A549 (cell line): ENCODE measurements around the gene FAM107B. TPM values are rescaled to one million over a fixed set of nuclear protein-coding genes. Genes with fewer than 3 reads are reported as not detected.
A peak's percentile ranks its signal among the peaks of the same experiment; 100 is the strongest.

Source experiments
- ATAC-seq, 2 experiments: fragments of 200-7000 bp in 1 of 2; fragments of >200 bp in 1 of 2; cut with Nextera tagmentation in 1 of 2; cut with Tn5 transposase in 1 of 2; 3 replicates each; pipeline versions ENCODE4 v1.8.0 to v1.9.1; 2018 to 2020; ENCODE audit warnings: mild to moderate bottlenecking in 1 of 2, moderate library complexity in 1 of 2
- CTCF ChIA-PET: fragments of 300-600 bp; sonication (Branson Sonifier 250); formaldehyde crosslinking; extraction: SDS; loops from one replicate; lab custom pipeline; 2021; ENCODE audit warnings: antibody characterized with exemption, inconsistent platforms; lab: Yijun Ruan, JAX
- POLR2A ChIA-PET: fragments of 350-600 bp; formaldehyde crosslinking; extraction: SDS; loops from one replicate; lab custom pipeline; 2021; ENCODE audit warnings: antibody characterized with exemption, inconsistent platforms; lab: Yijun Ruan, JAX
- DNase-seq, 2 experiments: peaks; one replicate each; pipeline versions ENCODE4 v3.0.0 to v3.0.0-alpha.2; 2011 to 2016; ENCODE audit warnings: low read depth in 1 of 2, low spot score in 1 of 2
- FAIRE-seq: peaks from 2 replicates; lab custom pipeline; 2011; peaks lifted over from hg19 to GRCh38; lab: Jason Lieb, UNC
- H3K27ac ChIP-seq, 2 experiments: fragments of >200 bp; sonication (Bioruptor Twin); formaldehyde crosslinking; 3 replicates each; pipeline ENCODE4 v1.5.1; 2016 to 2017
- H3K4me1 ChIP-seq: fragments of >200 bp; sonication (Bioruptor Twin); formaldehyde crosslinking; 3 replicates; pipeline ENCODE4 v1.6.1; 2016
- H3K4me2 ChIP-seq: fragments of >200 bp; sonication (Bioruptor Twin); formaldehyde crosslinking; 3 replicates; pipeline ENCODE4 v1.6.1; 2016
- H3K4me3 ChIP-seq: fragments of >200 bp; sonication (Bioruptor Twin); formaldehyde crosslinking; 3 replicates; pipeline ENCODE4 v1.5.1; 2016
- H3K9me3 ChIP-seq: fragments of >200 bp; sonication (Bioruptor Twin); formaldehyde crosslinking; 3 replicates; pipeline ENCODE4 v1.6.1; 2016
- CHD2 ChIP-seq: fragments of 150-350 bp; IDR thresholded peaks from 2 replicates; pipeline ENCODE4 v1.6.1; 2014; ENCODE audit warnings: low read length; ENCODE audit not compliant: partially characterized antibody
- CHD4 ChIP-seq: fragments of 200-600 bp; sonication (generic); IDR thresholded peaks from 2 replicates; pipeline ENCODE4 v1.6.1; 2016; ENCODE audit warnings: antibody characterized with exemption, mild to moderate bottlenecking, borderline replicate concordance
- FOSL2 ChIP-seq, 2 experiments: fragments of 450-650 bp in 1 of 2; fragments of >200 bp in 1 of 2; sonication (Bioruptor Twin) in 1 of 2; formaldehyde crosslinking; IDR thresholded peaks; 2 replicates each; pipeline versions ENCODE4 v1.5.0 to v1.6.1; 2016 to 2020; ENCODE audit warnings: mild to moderate bottlenecking in 1 of 2, moderate library complexity in 1 of 2
- GATA3 ChIP-seq: IDR thresholded peaks from 2 replicates; pipeline ENCODE4 v1.6.1; 2012; ENCODE audit warnings: borderline replicate concordance
- HEYL ChIP-seq: fragments of 250-450 bp; sonication (Bioruptor Pico); IDR thresholded peaks from 2 replicates; pipeline ENCODE4 v1.8.0; 2021; ENCODE audit warnings: mild to moderate bottlenecking, moderate library complexity
- JUN ChIP-seq, 2 experiments: fragments of >200 bp; sonication (Bioruptor Twin); formaldehyde crosslinking; IDR thresholded peaks; 2 replicates in 1 of 2; 3 replicates in 1 of 2; pipeline ENCODE4 v1.6.1; 2016 to 2017
- JUNB ChIP-seq: fragments of >200 bp; sonication (Bioruptor Twin); formaldehyde crosslinking; IDR thresholded peaks from 2 replicates; pipeline ENCODE4 v1.6.1; 2016
- MAFK ChIP-seq: fragments of 450-650 bp; IDR thresholded peaks from 2 replicates; pipeline ENCODE4 v1.6.1; 2014; ENCODE audit not compliant: partially characterized antibody
- MYC ChIP-seq: IDR thresholded peaks from 2 replicates; pipeline ENCODE4 v1.6.1; 2012; ENCODE audit warnings: mild to moderate bottlenecking, inconsistent platforms, low read length, improper control_type of control experiment, borderline replicate concordance
- NR3C1 ChIP-seq: fragments of >200 bp; sonication (Bioruptor Twin); formaldehyde crosslinking; IDR thresholded peaks from 3 replicates; pipeline ENCODE4 v1.6.1; 2017
- POLR2A ChIP-seq: IDR thresholded peaks from 2 replicates; pipeline ENCODE4 v1.6.1; 2012; ENCODE audit warnings: mild to moderate bottlenecking, low read length
- RARB ChIP-seq: fragments of 250-450 bp; sonication (Bioruptor Pico); IDR thresholded peaks from 2 replicates; pipeline ENCODE4 v1.8.0; 2021; ENCODE audit warnings: mild to moderate bottlenecking, moderate library complexity
- TP53 ChIP-seq: fragments of 250-450 bp; sonication (Bioruptor Pico); IDR thresholded peaks from 2 replicates; pipeline ENCODE4 v1.5.0; 2021; ENCODE audit warnings: mild to moderate bottlenecking, moderate library complexity
- ZFP36 ChIP-seq: fragments of 450-650 bp; IDR thresholded peaks from 2 replicates; pipeline ENCODE4 v1.6.1; 2014; ENCODE audit warnings: borderline replicate concordance; ENCODE audit not compliant: partially characterized antibody
- WGBS: methylation state at CpG from one replicate; pipeline ENCODE4 v1.1.6; 2017; ENCODE audit errors: missing lambda C conversion rate; 5-methylcytosine and 5-hydroxymethylcytosine counted together
- polyA plus RNA-seq, 4 experiments: library from polyadenylated mRNA; depleted of rRNA in 3 of 4; stranded (reverse); fragments of >200 nt; fragmentation: RNase III in 1 of 4; extraction: RNeasy Plus Mini Kit Qiagen cat#74134 plus additional on column Dnase treatment in 1 of 4; gene quantifications; 2 replicates in 3 of 4; 3 replicates in 1 of 4; pipeline ENCODE4 v1.2.3, GENCODE V29; 2011 to 2017
- TF ChIP-seq, protein P1 (sequence below): IDR thresholded peaks from 2 replicates; pipeline ENCODE4 v1.6.1; 2012
- TF ChIP-seq, protein P2 (sequence below): fragments of 450-650 bp; IDR thresholded peaks from 2 replicates; pipeline ENCODE4 v1.6.1; 2014; ENCODE audit warnings: antibody characterized with exemption
- TF ChIP-seq, protein P3 (sequence below): fragments of 200-600 bp; sonication (generic); IDR thresholded peaks from 2 replicates; pipeline ENCODE4 v1.6.1; 2016; ENCODE audit warnings: antibody characterized with exemption, mild to moderate bottlenecking, moderate library complexity
- TF ChIP-seq, protein P4 (sequence below): IDR thresholded peaks from 2 replicates; pipeline ENCODE4 v1.6.1; 2012
- TF ChIP-seq, protein P5 (sequence below): fragments of 250-450 bp; sonication (Bioruptor Pico); IDR thresholded peaks from 2 replicates; pipeline ENCODE4 v1.5.0; 2021; ENCODE audit warnings: mild to moderate bottlenecking, moderate library complexity, borderline replicate concordance
- TF ChIP-seq, protein P6 (sequence below): IDR thresholded peaks from 2 replicates; pipeline ENCODE4 v1.6.1; 2012; ENCODE audit warnings: low read depth, borderline replicate concordance

The FAM107B gene
- polyA plus RNA-seq, 2 of the 4 experiments (the other 2 are of a cell fraction), result 99.9 to 173 TPM

DNA sequence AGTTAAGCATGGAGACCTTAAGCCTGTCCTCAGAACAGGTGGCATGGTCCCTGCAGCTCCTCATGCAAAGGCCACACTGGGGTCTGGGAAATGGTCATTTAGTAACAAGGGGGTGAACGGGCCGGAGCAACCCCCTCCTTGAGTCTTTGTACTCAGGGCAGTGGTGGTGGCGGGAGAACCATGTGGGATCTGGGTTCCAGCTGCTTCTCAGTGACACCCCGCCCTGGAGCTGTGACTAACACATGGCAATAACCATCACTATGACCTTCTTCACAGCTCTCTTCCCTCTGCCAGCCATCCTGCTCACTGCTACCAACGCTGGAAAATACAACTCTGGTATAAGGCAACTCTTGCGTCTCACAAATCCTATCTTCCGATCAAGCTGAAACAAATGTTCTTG, 240.5 kb downstream of the FAM107B start:
- Histone ChIP-seq H3K4me2 (peak overlapping the region; percentile 93), H3K4me1 (peaks cover 82% of the 10 kb centered on the region)
- POLR2A ChIA-PET, result no interaction called here

DNA sequence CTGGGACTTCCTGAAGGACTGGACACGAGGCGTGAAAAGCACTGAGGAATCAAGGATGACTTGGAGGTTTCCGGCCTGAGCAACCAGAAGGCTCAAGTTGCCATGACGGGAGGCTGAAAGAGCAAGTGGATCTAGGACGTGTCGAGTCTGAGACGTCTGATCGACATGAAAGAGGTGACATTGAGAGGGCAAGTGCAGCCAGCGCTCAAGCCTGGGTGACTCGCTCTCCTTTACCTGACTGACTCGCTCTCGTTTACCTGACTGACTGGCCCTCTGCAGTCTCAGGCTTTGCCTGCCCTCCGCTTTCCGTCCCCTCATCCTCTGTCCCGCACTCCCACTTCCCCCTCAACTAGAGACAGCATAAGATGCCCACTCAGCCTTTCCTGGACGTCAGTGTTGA, 241.4 kb downstream of the FAM107B start:
- peak; percentile 3 to 34; a peak in 5 of 6 replicates for ATAC-seq

More for the DNA sequence above, 240.5 kb downstream of the FAM107B start:
- TF ChIP-seq TP53 (CRISPR knock-in tag) (no peak), HEYL (no peak), RARB (CRISPR knock-in tag) (no peak), POLR2A (no peak)
- TF ChIP-seq, protein P1, sequence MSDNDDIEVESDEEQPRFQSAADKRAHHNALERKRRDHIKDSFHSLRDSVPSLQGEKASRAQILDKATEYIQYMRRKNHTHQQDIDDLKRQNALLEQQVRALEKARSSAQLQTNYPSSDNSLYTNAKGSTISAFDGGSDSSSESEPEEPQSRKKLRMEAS, result 0 out of 2 replicates have a peak, but pooled peaks have one; percentile 20
- TF ChIP-seq, all 56 proteins: peak for 1
- ATAC-seq (no peak), DNase-seq (no peak), FAIRE-seq (no peak)
- CTCF ChIA-PET, result interaction anchor here (0.6 to 5.4 kb wide), 4 partner anchors 20 to 289 kb away, joined by 3 to 56 read pairs (median 3); no protein-coding TSS in a partner anchor
- Histone ChIP-seq H3K9me3 (no peaks in the 10 kb centered on the region), H3K27ac (peak overlapping the region; percentile 75 to 78; a peak in 5 of 6 replicates), H3K4me3 (no peak overlapping the region)
- WGBS, result 89% methylated on average over 7 of the region's 7 CpGs

DNA sequence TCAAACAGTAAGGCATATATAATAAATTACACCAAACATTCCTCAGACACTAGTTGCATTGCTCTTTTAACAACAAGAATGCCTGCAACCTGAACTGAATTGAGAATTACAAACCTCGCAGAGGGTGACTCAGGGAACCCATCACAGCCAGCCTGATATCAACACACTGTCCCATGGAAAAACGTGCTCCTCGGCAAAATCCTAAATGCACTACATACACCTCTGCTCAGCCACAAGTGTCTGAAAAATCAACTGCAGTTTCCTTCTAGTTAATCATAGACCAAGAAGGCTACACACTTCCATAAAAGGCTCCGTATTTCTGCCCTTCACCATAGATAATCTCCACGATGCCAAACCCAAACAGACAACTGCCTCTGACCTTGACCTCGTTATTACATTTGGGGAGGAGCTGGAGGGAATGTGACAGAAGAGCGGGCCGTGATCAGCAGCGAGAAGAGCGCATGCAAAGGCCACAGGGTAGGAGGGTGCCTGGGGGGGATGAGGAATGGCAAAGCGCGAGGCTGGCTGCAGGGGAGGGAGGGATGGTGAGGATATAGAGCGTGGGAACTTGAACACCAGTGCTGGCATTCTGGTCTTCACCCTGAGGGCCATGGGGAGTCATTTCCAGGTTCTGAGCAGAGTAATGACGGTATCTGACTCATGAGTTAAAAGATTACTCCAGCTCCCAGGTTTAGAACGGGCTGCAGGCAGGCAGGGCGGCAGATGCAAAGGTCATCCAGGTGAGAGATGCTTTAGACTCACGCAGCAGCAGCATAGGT, 242.0 kb downstream of the FAM107B start:
- peaks cover 97% of the 10 kb centered on the region for H3K4me1 ChIP-seq

More for the DNA sequence above, 241.4 kb downstream of the FAM107B start:
- Histone ChIP-seq H3K4me1 (peaks cover 90% of the 10 kb centered on the region), H3K9me3 (no peaks in the 10 kb centered on the region), H3K4me2 (peak overlapping the region; percentile 93), H3K27ac (peak overlapping the region; percentile 75 to 78), H3K4me3 (0 out of 3 replicates have a peak overlapping the region, but pooled peaks have one; percentile 33)
- DNase-seq (no peak), FAIRE-seq (no peak)
- 51% methylated on average over 16 of the region's 16 CpGs for WGBS
- CTCF ChIA-PET, result interaction anchor here (0.6 to 5.4 kb wide), 4 partner anchors 25 to 336 kb away, joined by 3 to 56 read pairs (median 3); no protein-coding TSS in a partner anchor
- POLR2A ChIA-PET, result no interaction called here
- no peak for TF ChIP-seq POLR2A
- TF ChIP-seq MAFK, result peak; percentile 22

More for the DNA sequence above, 242.0 kb downstream of the FAM107B start:
- Histone ChIP-seq H3K4me2 (peak overlapping the region; percentile 93), H3K27ac (peak overlapping the region; percentile 75 to 78)
- no peak; the same call in 1 of the 2 replicates for TF ChIP-seq GATA3
- no peak for TF ChIP-seq HEYL
- TF ChIP-seq, protein P2, sequence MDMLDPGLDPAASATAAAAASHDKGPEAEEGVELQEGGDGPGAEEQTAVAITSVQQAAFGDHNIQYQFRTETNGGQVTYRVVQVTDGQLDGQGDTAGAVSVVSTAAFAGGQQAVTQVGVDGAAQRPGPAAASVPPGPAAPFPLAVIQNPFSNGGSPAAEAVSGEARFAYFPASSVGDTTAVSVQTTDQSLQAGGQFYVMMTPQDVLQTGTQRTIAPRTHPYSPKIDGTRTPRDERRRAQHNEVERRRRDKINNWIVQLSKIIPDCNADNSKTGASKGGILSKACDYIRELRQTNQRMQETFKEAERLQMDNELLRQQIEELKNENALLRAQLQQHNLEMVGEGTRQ, result no peak
- no peak for TF ChIP-seq TP53 (CRISPR knock-in tag)
- peak; percentile 45; the same call in 1 of the 2 replicates for TF ChIP-seq JUNB
- no peak for TF ChIP-seq NR3C1
- no peak for TF ChIP-seq CHD4
- no peak for TF ChIP-seq ZFP36
- TF ChIP-seq, protein P1, result peak; percentile 62; the same call in 1 of the 2 replicates
- TF ChIP-seq CHD2, result no peak
- TF ChIP-seq, protein P3, sequence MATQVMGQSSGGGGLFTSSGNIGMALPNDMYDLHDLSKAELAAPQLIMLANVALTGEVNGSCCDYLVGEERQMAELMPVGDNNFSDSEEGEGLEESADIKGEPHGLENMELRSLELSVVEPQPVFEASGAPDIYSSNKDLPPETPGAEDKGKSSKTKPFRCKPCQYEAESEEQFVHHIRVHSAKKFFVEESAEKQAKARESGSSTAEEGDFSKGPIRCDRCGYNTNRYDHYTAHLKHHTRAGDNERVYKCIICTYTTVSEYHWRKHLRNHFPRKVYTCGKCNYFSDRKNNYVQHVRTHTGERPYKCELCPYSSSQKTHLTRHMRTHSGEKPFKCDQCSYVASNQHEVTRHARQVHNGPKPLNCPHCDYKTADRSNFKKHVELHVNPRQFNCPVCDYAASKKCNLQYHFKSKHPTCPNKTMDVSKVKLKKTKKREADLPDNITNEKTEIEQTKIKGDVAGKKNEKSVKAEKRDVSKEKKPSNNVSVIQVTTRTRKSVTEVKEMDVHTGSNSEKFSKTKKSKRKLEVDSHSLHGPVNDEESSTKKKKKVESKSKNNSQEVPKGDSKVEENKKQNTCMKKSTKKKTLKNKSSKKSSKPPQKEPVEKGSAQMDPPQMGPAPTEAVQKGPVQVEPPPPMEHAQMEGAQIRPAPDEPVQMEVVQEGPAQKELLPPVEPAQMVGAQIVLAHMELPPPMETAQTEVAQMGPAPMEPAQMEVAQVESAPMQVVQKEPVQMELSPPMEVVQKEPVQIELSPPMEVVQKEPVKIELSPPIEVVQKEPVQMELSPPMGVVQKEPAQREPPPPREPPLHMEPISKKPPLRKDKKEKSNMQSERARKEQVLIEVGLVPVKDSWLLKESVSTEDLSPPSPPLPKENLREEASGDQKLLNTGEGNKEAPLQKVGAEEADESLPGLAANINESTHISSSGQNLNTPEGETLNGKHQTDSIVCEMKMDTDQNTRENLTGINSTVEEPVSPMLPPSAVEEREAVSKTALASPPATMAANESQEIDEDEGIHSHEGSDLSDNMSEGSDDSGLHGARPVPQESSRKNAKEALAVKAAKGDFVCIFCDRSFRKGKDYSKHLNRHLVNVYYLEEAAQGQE, result no peak
- TF ChIP-seq, protein P4, sequence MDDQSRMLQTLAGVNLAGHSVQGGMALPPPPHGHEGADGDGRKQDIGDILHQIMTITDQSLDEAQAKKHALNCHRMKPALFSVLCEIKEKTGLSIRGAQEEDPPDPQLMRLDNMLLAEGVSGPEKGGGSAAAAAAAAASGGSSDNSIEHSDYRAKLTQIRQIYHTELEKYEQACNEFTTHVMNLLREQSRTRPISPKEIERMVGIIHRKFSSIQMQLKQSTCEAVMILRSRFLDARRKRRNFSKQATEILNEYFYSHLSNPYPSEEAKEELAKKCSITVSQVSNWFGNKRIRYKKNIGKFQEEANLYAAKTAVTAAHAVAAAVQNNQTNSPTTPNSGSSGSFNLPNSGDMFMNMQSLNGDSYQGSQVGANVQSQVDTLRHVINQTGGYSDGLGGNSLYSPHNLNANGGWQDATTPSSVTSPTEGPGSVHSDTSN, result no peak
- peak in 1 of 2 experiments; percentile 47; a peak in 2 of 5 replicates for TF ChIP-seq JUN (IDR thresholded peaks at IDR 0.05)
- TF ChIP-seq RARB (CRISPR knock-in tag), result no peak
- no peak for TF ChIP-seq MYC
- no peak for TF ChIP-seq POLR2A
- TF ChIP-seq, protein P5, sequence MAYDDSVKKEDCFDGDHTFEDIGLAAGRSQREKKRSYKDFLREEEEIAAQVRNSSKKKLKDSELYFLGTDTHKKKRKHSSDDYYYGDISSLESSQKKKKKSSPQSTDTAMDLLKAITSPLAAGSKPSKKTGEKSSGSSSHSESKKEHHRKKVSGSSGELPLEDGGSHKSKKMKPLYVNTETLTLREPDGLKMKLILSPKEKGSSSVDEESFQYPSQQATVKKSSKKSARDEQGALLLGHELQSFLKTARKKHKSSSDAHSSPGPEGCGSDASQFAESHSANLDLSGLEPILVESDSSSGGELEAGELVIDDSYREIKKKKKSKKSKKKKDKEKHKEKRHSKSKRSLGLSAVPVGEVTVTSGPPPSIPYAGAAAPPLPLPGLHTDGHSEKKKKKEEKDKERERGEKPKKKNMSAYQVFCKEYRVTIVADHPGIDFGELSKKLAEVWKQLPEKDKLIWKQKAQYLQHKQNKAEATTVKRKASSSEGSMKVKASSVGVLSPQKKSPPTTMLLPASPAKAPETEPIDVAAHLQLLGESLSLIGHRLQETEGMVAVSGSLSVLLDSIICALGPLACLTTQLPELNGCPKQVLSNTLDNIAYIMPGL, result no peak
- TF ChIP-seq, protein P6, sequence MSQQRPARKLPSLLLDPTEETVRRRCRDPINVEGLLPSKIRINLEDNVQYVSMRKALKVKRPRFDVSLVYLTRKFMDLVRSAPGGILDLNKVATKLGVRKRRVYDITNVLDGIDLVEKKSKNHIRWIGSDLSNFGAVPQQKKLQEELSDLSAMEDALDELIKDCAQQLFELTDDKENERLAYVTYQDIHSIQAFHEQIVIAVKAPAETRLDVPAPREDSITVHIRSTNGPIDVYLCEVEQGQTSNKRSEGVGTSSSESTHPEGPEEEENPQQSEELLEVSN, result no peak
- no peak for TF ChIP-seq FOSL2 (IDR thresholded peaks at IDR 0.05)
- TF ChIP-seq FOSL2 (CRISPR knock-in tag; IDR thresholded peaks at IDR 0.05), result peak; percentile 73
- TF ChIP-seq MAFK, result no peak
- TF ChIP-seq, all 56 proteins: peak for 4
- ATAC-seq (peak; percentile 82 to 84), DNase-seq (peak; percentile 60 to 81), FAIRE-seq (no peak)
- no peaks in the 10 kb centered on the region for H3K9me3 ChIP-seq
- H3K4me3 ChIP-seq, result peak overlapping the region; percentile 33; the same call in 2 of the 3 replicates
- 17% methylated on average over 17 of the region's 17 CpGs for WGBS
- POLR2A ChIA-PET, result no interaction called here
- CTCF ChIA-PET, result interaction anchor here (0.8 to 5.4 kb wide), 3 partner anchors 192 to 336 kb away, joined by 3 to 56 read pairs (median 3); no protein-coding TSS in a partner anchor
